ENCODE data around the gene ZNF280D.

DNA sequence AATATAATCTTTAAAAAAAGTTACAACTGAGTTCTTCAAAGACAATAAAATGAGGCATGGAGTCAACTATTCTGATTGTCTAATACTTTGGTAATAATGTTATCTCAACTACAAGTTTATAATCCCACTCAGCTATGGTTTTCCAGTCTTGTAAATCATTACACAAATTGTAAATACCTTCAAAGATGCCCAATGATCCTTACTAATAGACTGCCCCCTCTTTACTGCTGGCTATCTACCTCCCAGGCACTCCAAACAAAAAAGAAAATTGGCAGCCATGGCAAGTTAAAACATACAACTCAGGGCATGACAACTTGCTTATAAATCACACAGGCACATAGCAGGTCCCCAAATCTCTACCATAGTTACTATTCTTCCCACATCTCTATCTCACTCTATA lies 58.5 kb downstream of the ZNF280D start:
- TF ChIP-seq, protein P1, sequence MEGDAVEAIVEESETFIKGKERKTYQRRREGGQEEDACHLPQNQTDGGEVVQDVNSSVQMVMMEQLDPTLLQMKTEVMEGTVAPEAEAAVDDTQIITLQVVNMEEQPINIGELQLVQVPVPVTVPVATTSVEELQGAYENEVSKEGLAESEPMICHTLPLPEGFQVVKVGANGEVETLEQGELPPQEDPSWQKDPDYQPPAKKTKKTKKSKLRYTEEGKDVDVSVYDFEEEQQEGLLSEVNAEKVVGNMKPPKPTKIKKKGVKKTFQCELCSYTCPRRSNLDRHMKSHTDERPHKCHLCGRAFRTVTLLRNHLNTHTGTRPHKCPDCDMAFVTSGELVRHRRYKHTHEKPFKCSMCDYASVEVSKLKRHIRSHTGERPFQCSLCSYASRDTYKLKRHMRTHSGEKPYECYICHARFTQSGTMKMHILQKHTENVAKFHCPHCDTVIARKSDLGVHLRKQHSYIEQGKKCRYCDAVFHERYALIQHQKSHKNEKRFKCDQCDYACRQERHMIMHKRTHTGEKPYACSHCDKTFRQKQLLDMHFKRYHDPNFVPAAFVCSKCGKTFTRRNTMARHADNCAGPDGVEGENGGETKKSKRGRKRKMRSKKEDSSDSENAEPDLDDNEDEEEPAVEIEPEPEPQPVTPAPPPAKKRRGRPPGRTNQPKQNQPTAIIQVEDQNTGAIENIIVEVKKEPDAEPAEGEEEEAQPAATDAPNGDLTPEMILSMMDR (IDR thresholded peaks at IDR 0.05), result no peak
- no peak for TF ChIP-seq POLR2A (IDR thresholded peaks at IDR 0.05)
